Natural killer cell (primary cell): ENCODE data around the gene CC2D1A. TPM values are rescaled to one million over a fixed set of nuclear protein-coding genes. Genes with fewer than 3 reads are reported as not detected.

Source experiments
- ATAC-seq, 3 donors: fragments of 150-1000 bp in 2 of 3; fragments of 200-7000 bp in 1 of 3; cut with Tn5 transposase; 1 replicate in 1 of 3; 2 replicates in 2 of 3; pipeline ENCODE4 v1.10.0; 2021; ENCODE audit warnings: mild to moderate bottlenecking in 2 of 3, moderate library complexity in 2 of 3
- DNase-seq, 2 donors: peaks; one replicate each; pipeline versions ENCODE4 v3.0.0 to v3.0.0-alpha.2; 2013 to 2021; ENCODE audit warnings: mixed read lengths in 1 of 2
- H3K27ac ChIP-seq: one replicate; pipeline ENCODE4 v1.5.1; 2013; ENCODE audit warnings: mild to moderate bottlenecking, low read length
- H3K27me3 ChIP-seq: one replicate; pipeline ENCODE4 v1.6.1; 2013; ENCODE audit warnings: low read length; ENCODE audit not compliant: control insufficient read depth, insufficient read depth
- H3K36me3 ChIP-seq: one replicate; pipeline ENCODE4 v1.6.1; 2013; ENCODE audit warnings: low read length; ENCODE audit not compliant: control insufficient read depth, insufficient read depth
- H3K4me1 ChIP-seq: one replicate; pipeline ENCODE4 v1.6.1; 2013; ENCODE audit warnings: low read length; ENCODE audit not compliant: control insufficient read depth, insufficient read depth
- H3K4me3 ChIP-seq: one replicate; pipeline ENCODE4 v1.5.1; 2013; ENCODE audit warnings: low read length
- H3K9me3 ChIP-seq: one replicate; pipeline ENCODE4 v1.6.1; 2013; ENCODE audit warnings: low read length; ENCODE audit not compliant: control insufficient read depth, insufficient read depth
- H3K27ac Mint-ChIP-seq, 2 donors: one replicate each; pipeline ENCODE4 v1.8.0; 2022; ENCODE audit warnings: mild to moderate bottlenecking in 2 of 2, mixed read lengths in 2 of 2, moderate library complexity in 1 of 2
- H3K27me3 Mint-ChIP-seq, 2 donors: one replicate each; pipeline ENCODE4 v1.8.0; 2022; ENCODE audit warnings: low read depth in 2 of 2, mixed read lengths in 2 of 2
- H3K36me3 Mint-ChIP-seq: one replicate; pipeline ENCODE4 v1.8.0; 2022; ENCODE audit warnings: mixed read lengths
- H3K4me1 Mint-ChIP-seq, 2 donors: one replicate each; pipeline ENCODE4 v1.8.0; 2022; ENCODE audit warnings: mixed read lengths in 2 of 2
- H3K4me3 Mint-ChIP-seq: one replicate; pipeline ENCODE4 v1.8.0; 2022; ENCODE audit warnings: mild to moderate bottlenecking, moderate library complexity, mixed read lengths
- H3K9me3 Mint-ChIP-seq, 2 donors: one replicate each; pipeline ENCODE4 v1.8.0; 2022; ENCODE audit warnings: mixed read lengths in 2 of 2
- WGBS: methylation state at CpG from one replicate; pipeline ENCODE4 v1.1.7; 2013; ENCODE audit warnings: missing lambda C conversion rate; ENCODE audit not compliant: insufficient coverage; 5-methylcytosine and 5-hydroxymethylcytosine counted together
- intact Hi-C: fragments of 100-400 bp; cut with micrococcal nuclease; formaldehyde crosslinking; loops from one replicate; pipeline ENCODE4 v1.14.2; 2022
- total RNA-seq, 4 donors: library from RNA; stranded (reverse); fragments of 120-200 nt in 1 of 4; gene quantifications; one replicate each; pipeline versions ENCODE4 v1.2.3 to v1.2.4, GENCODE V29; 2013 to 2022
- TF ChIP-seq, protein P1 (sequence below): fragments of 200-600 bp; IDR thresholded peaks from one replicate; pipeline ENCODE4 v1.8.0; 2022; ENCODE audit warnings: antibody characterized with exemption

The CC2D1A gene
- total RNA-seq, 3 donors from 2014 or later (not counting 1 experiment from before 2014, with no cell fraction given): 42.8 to 49.3 (median 48.4) TPM

DNA sequence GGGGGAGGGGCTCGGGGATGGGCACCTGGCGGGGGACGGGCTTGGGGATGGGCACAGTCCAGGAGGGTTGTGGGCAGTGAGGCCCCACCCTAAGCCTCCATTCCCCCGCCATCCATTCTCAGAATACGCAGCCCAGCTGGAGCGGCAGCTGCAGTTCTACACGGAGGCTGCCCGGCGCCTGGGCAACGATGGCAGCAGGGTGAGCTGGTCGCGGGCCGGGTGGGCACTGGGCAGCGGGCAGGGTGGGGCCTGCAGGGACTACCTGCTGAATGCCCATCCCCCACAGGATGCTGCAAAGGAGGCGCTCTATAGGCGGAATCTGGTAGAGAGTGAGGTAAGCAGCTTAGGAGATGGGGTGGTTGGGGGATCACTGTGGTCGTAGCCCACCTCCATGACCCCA is 24.0 kb downstream of the CC2D1A start:
- TF ChIP-seq, protein P1, sequence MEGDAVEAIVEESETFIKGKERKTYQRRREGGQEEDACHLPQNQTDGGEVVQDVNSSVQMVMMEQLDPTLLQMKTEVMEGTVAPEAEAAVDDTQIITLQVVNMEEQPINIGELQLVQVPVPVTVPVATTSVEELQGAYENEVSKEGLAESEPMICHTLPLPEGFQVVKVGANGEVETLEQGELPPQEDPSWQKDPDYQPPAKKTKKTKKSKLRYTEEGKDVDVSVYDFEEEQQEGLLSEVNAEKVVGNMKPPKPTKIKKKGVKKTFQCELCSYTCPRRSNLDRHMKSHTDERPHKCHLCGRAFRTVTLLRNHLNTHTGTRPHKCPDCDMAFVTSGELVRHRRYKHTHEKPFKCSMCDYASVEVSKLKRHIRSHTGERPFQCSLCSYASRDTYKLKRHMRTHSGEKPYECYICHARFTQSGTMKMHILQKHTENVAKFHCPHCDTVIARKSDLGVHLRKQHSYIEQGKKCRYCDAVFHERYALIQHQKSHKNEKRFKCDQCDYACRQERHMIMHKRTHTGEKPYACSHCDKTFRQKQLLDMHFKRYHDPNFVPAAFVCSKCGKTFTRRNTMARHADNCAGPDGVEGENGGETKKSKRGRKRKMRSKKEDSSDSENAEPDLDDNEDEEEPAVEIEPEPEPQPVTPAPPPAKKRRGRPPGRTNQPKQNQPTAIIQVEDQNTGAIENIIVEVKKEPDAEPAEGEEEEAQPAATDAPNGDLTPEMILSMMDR: no peak

DNA sequence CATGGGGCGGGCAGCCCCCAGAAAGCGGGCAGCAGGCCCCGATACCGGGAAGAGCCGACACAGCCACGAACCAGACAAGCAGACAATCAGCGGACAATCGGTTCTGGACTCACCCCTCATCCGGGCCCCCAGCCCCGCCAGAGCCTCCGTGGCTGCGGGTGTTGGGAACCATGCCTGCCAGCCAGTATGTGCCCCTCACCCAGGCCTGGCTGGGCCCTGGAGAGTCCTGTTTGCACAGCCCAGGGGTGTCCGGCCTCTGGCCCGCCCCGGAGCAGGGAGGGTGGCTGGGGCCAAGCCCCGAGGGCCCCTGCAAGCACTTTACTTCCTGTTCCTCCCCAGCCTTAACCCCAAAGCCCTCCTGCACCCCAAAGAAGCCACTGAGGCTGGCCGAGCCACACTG is 24.4 kb downstream of the CC2D1A start:
- TF ChIP-seq, protein P1: no peak

More for the DNA sequence above, 24.0 kb downstream of the CC2D1A start:
- DNase-seq (no peak), ATAC-seq (no peak)
- Mint-ChIP-seq H3K27ac (no peak overlapping the region), H3K36me3 (no peaks in the 10 kb centered on the region), H3K27me3 (peaks cover 0 to 12% of the 10 kb centered on the region in 2 donors), H3K4me3 (no peak overlapping the region), H3K4me1 (peaks cover 0 to 6% of the 10 kb centered on the region in 2 donors), H3K9me3 (no peaks in the 10 kb centered on the region)
- intact Hi-C loops: no loop called here
- Histone ChIP-seq H3K9me3 (no peaks in the 10 kb centered on the region), H3K27me3 (no peaks in the 10 kb centered on the region), H3K27ac (no peak overlapping the region), H3K36me3 (peaks cover 9% of the 10 kb centered on the region), H3K4me1 (no peaks in the 10 kb centered on the region), H3K4me3 (no peak overlapping the region)
- WGBS: 94% methylated on average over 17 of the region's 17 CpGs

DNA sequence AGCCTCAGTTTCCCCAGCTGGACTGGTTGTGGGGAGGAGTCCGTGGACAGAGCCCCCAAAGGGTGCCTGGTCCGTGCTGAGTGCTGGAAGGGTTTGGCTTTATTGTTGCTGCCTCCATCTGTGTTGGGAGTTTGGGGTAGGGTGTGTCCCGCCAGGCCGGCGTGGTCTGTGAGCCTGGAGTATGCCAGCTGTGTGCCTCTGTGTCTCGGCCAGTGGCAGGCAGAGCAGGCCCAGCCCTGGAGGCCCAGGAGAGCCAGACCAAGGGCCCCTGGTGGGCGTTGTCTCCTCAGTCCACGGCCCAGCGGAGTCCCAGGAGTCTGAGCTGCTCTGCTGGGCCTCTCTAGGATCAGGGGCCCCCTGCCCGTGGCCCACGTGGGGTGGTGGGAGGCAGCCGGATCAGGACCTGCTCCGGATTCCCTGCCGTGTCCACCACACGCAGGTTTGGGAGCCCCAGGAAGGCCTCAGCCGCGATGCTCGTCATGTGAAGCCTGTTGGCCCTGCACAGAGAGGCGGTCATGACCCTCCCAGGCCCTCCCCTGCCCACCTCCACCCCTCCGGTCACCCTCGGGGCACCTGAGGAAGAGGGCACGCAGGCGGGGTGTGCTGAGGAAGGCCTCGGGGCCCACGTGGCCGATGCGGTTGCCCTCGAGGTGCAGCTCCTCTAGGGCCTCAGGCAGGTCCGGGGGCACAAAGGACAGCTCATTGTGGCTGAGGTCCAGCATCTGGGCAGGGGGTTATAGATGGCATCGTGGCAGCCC is 25.6 kb downstream of the CC2D1A start:
- 93% methylated on average over 30 of the region's 30 CpGs for WGBS

More for the DNA sequence above, 24.4 kb downstream of the CC2D1A start:
- no peak for ATAC-seq
- Mint-ChIP-seq H3K36me3 (no peaks in the 10 kb centered on the region), H3K27ac (no peak overlapping the region), H3K4me3 (no peak overlapping the region), H3K27me3 (peaks cover 0 to 12% of the 10 kb centered on the region in 2 donors), H3K4me1 (peaks cover 0 to 6% of the 10 kb centered on the region in 2 donors), H3K9me3 (no peaks in the 10 kb centered on the region)
- intact Hi-C loops: no loop called here
- H3K27ac ChIP-seq: no peak overlapping the region
- 88% methylated on average over 17 of the region's 17 CpGs for WGBS
- peaks cover 9% of the 10 kb centered on the region for H3K36me3 ChIP-seq
- no peaks in the 10 kb centered on the region for H3K9me3 ChIP-seq
- no peak overlapping the region for H3K4me3 ChIP-seq
- H3K4me1 ChIP-seq: no peaks in the 10 kb centered on the region
- DNase-seq: no peak
- H3K27me3 ChIP-seq: no peaks in the 10 kb centered on the region

More for the DNA sequence above, 25.6 kb downstream of the CC2D1A start:
- Mint-ChIP-seq H3K27ac (no peak overlapping the region), H3K4me1 (peaks cover 0 to 6% of the 10 kb centered on the region in 2 donors), H3K36me3 (no peaks in the 10 kb centered on the region), H3K4me3 (no peak overlapping the region), H3K27me3 (peaks cover 0 to 12% of the 10 kb centered on the region in 2 donors), H3K9me3 (no peaks in the 10 kb centered on the region)
- no peak overlapping the region for H3K27ac ChIP-seq
- H3K4me3 ChIP-seq: no peak overlapping the region
- H3K9me3 ChIP-seq: no peaks in the 10 kb centered on the region
- intact Hi-C loops: no loop called here
- no peaks in the 10 kb centered on the region for H3K27me3 ChIP-seq
- H3K36me3 ChIP-seq: peaks cover 9% of the 10 kb centered on the region
- H3K4me1 ChIP-seq: no peaks in the 10 kb centered on the region
- DNase-seq (no peak), ATAC-seq (no peak)
- TF ChIP-seq, protein P1: no peak
